ENCODE data around the gene RORB.

GRCh38 chr9:74519419-74519818 is 22.3 kb downstream of the RORB start:
- TF ChIP-seq, protein P1, sequence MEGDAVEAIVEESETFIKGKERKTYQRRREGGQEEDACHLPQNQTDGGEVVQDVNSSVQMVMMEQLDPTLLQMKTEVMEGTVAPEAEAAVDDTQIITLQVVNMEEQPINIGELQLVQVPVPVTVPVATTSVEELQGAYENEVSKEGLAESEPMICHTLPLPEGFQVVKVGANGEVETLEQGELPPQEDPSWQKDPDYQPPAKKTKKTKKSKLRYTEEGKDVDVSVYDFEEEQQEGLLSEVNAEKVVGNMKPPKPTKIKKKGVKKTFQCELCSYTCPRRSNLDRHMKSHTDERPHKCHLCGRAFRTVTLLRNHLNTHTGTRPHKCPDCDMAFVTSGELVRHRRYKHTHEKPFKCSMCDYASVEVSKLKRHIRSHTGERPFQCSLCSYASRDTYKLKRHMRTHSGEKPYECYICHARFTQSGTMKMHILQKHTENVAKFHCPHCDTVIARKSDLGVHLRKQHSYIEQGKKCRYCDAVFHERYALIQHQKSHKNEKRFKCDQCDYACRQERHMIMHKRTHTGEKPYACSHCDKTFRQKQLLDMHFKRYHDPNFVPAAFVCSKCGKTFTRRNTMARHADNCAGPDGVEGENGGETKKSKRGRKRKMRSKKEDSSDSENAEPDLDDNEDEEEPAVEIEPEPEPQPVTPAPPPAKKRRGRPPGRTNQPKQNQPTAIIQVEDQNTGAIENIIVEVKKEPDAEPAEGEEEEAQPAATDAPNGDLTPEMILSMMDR (conservative IDR thresholded peaks at IDR 0.05; ENCODE audit: low read length), result no peak
- TF ChIP-seq EZH2phosphoT487 (IDR thresholded peaks at IDR 0.05; ENCODE audit: borderline replicate concordance, low read depth, low read length), result no peak
